Stimulated activated naive CD8-positive, alpha-beta T cell treated with anti-CD3 and anti-CD28 coated beads, Interleukin-15, Interleukin-2, amounts not matched to agents 100 ng/mL and 50 ng/mL, for 24 hours (primary cell): ENCODE data around the gene PELI3.
"Not testable (repeated sequence)": the region's sequence is repeated elsewhere in the genome, so short reads cannot be mapped to it uniquely, and the experiment has no call there.

Experiments
- H3K27ac Mint-ChIP-seq: one replicate; pipeline ENCODE4 v1.8.0; 2021; ENCODE audit warnings: mild to moderate bottlenecking, mixed read lengths
- H3K27me3 Mint-ChIP-seq: one replicate; pipeline ENCODE4 v1.8.0; 2021; ENCODE audit warnings: mixed read lengths
- H3K36me3 Mint-ChIP-seq: one replicate; pipeline ENCODE4 v1.8.0; 2021; ENCODE audit warnings: low read depth, mixed read lengths
- H3K4me1 Mint-ChIP-seq: one replicate; pipeline ENCODE4 v1.8.0; 2021; ENCODE audit warnings: low read depth, mixed read lengths
- H3K4me3 Mint-ChIP-seq: one replicate; pipeline ENCODE4 v1.8.0; 2021; ENCODE audit warnings: mild to moderate bottlenecking, mixed read lengths
- H3K9me3 Mint-ChIP-seq: one replicate; pipeline ENCODE4 v1.8.0; 2021; ENCODE audit warnings: mixed read lengths

Gene PELI3

DNA sequence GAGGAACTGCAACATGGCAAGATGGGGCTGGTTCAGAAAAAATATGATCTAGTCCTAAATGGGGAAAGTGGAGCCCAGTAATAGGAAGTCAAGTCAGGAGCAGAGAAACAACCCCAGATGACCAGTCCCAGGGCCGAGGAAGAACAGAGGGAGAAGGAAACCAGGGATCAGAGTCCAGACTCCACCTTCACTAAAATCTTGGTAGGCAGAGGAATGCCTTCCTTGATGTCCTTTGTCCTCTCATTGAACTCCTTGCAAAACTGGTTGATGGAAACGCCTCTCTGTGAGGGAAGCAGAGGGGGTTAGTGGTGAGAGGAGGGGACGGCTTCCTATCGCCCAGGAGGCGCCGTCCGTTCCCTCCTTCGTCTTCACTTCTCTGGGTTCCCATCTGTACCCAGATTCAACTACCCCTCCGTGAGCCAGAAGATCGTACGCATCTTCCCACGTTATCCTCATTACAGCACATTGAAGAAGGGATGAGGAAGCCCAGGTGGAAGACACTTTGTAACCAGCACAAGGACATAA lies 28.7 kb upstream of the PELI3 start:
- Mint-ChIP-seq H3K36me3 (peaks cover 23% of the 10 kb centered on the region), H3K27me3 (no peaks in the 10 kb centered on the region), H3K4me1 (peaks cover 20% of the 10 kb centered on the region), H3K27ac (peak overlapping the region; percentile 98), H3K4me3 (peak overlapping the region; percentile 98), H3K9me3 (peaks cover 3% of the 10 kb centered on the region)

DNA sequence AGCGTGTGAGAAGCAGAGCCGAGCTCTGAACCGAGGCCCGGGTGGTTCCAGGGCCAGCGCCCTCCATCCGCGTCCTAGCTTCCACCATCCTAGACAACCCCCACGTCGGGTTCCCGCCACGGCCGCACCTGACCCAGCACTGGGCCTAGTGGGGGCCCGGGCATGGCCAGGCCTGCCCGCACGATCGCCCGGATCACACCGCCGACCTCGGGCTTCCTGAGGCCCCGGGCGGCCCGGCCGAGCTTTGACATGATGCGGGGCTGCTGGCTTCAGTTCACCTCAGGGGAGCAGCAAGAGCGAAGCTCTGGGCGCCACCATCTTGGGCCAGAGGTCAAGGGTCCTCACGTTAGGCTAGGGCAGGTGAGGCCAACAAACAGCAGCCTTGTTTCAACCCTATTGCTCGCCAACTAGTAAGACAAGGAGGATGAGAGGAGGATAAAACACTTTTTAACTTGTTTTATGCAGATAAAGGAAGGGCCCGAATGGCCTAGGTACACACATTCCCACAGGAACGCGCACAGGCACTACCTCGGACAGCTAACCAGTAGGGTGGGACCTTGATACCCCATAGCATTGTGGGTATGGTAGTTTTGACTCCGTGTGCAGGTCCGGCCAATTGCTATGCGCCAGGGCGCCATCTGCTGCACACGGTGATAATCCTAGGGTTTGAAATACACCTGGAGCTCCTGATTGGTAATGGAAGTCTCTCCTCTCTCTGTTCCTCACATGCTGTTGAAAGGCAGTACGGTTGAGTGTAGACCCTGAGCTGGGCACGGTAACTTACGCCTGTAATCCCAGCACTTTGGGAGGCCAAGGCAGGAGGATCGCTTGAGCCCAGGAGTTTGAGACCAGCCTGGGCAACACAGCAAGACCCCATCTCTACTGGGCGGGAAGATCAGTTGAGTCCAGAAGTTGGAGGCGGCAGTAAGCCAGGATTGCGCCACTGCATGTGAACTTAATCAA lies 27.9 kb upstream of the PELI3 start, which contains the start of gene MRPL11:
Gene MRPL11 (minus strand): TSS at position 345 of the 963 bp plus-strand sequence. CDS start 94 bp downstream, at position 251.
- Mint-ChIP-seq H3K4me3 (peak within 1 kb of the TSS; percentile 98), H3K27ac (peak within 1 kb of the TSS; percentile 98), H3K36me3 (peaks cover 26% of the 10 kb centered on the region), H3K9me3 (peaks cover 11% of the 10 kb centered on the region), H3K27me3 (peaks cover 3% of the 10 kb centered on the region), H3K4me1 (peaks cover 20% of the 10 kb centered on the region)

DNA sequence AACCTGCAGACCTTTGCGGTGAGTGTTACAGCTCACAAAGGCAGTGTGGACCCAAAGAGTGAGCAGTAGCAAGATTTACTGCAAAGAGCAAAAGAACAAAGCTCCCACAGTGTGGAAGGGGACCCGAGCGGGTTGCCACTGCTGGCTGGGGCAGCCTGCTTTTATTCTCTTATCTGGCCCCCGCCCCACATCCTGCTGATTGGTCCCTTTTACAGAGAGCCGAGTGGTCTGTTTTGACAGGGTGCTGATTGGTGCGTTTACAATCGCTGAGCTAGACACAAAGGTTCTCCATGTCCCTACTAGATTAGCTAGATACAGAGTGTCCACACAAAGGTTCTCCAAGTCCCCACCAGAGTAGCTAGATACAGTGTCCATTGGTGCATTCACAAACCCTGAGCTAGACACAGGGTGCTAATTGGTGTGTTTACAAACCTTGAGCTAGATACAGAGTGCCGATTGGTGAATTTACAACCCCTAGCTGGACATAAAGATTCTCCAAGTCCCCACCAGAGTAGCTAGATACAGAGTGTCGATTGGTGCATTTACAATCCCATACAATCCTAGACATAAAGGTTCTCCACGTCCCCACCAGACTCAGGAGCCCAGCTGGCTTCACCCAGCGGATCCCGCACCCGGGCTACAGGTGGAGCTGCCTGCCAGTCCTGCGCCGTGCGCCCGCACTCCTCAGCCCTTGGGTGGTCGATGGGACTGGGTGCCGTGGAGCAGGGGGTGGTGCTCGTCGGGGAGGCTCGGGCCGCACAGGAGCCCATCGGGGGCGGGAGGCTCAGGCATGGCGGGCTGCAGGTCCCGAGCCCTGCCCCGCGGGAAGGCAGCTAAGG lies 26.4 kb upstream of the PELI3 start:
- H3K27me3 Mint-ChIP-seq, H3K4me3 Mint-ChIP-seq, H3K27ac Mint-ChIP-seq: not testable (repeated sequence)
- Mint-ChIP-seq H3K4me1 (peaks cover 20% of the 10 kb centered on the region), H3K36me3 (peaks cover 20% of the 10 kb centered on the region), H3K9me3 (peaks cover 12% of the 10 kb centered on the region)

DNA sequence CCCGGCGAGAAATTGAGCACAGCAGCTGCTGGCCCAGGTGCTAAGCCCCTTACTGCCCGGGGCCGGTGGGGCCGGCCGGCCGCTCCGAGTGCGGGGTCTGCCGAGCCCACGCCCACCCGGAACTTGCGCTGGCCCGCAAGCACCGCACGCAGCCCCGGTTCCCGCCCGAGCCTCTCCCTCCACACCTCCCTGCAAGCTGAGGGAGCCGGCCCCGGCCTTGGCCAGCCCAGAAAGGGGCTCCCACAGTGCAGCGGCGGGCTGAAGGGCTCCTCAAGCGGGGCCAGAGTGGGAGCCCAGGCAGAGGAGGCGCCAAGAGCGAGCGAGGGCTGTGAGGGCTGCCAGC lies 25.8 kb upstream of the PELI3 start:
- H3K27ac Mint-ChIP-seq, H3K4me3 Mint-ChIP-seq, H3K27me3 Mint-ChIP-seq: not testable (repeated sequence)
- peaks cover 12% of the 10 kb centered on the region for H3K9me3 Mint-ChIP-seq
- peaks cover 20% of the 10 kb centered on the region for H3K4me1 Mint-ChIP-seq
- peaks cover 17% of the 10 kb centered on the region for H3K36me3 Mint-ChIP-seq

DNA sequence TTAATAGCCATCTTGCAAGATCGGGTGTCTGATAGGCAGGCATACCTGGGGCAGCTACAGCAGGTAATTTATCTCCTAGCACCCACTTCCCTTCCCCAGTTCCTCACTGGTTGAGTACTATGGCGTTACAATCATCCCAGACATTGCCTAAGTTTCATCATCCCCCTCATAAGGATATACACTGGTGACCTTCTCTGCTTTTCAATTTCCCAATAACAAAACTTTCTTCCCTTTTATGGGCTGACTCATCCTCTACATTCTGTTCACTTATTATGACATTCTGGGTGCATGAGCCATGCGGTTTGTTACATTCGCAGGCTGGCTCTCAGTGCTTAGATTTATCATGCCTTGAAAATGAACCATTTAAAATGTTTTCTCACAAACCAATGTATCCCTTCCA lies 23.1 kb upstream of the PELI3 start:
- H3K4me3 Mint-ChIP-seq: no peak overlapping the region

DNA sequence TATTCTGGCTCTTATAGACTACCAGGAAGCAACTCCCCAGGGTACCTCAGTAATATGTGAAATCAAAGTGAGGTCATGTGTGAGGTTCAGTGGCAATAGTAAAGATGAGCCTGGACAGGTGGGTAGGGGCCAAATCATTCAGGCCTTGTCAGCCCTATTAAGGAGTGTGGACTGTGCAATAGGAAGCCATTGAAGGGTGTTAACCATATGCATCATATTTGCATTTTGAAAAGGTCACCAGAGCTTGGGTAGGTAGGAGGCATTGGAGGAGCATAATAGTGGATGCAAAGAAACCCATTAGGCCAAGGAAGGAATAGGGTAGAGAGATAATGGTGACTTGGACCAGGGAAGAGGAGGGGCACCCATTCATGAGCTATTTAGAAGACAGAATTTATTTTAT lies 19.7 kb upstream of the PELI3 start:
- H3K4me1 Mint-ChIP-seq: peaks cover 6% of the 10 kb centered on the region
- H3K36me3 Mint-ChIP-seq: peaks cover 6% of the 10 kb centered on the region
- H3K27me3 Mint-ChIP-seq: peaks cover 3% of the 10 kb centered on the region
- H3K27ac Mint-ChIP-seq: no peak overlapping the region
- H3K9me3 Mint-ChIP-seq: peaks cover 12% of the 10 kb centered on the region
- H3K4me3 Mint-ChIP-seq: no peak overlapping the region

More for the DNA sequence above, 23.1 kb upstream of the PELI3 start:
- Mint-ChIP-seq H3K27ac (no peak overlapping the region), H3K36me3 (peaks cover 6% of the 10 kb centered on the region), H3K9me3 (peaks cover 12% of the 10 kb centered on the region), H3K4me1 (peaks cover 8% of the 10 kb centered on the region), H3K27me3 (peaks cover 3% of the 10 kb centered on the region)

DNA sequence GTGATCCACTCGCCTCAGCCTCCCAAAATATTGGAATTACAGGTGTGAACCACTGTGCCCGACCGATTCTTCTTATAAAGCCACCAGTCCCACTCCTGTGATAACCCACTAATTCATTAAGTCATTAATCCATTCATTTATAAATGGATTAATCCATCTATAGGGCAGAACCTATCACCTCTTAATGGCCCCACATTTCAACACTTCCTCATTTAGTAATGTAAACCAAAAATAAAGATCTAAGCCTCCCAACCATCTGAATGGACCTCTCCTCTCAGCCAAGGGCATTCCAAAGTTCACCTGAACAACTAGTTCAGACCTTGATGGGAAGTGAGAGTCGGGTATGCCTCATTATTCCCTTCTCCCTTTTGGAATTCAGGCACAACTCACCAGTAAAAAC lies 18.2 kb upstream of the PELI3 start:
- Mint-ChIP-seq H3K4me1 (peaks cover 6% of the 10 kb centered on the region), H3K27ac (no peak overlapping the region), H3K27me3 (peaks cover 4% of the 10 kb centered on the region), H3K36me3 (no peaks in the 10 kb centered on the region), H3K4me3 (no peak overlapping the region), H3K9me3 (peaks cover 4% of the 10 kb centered on the region)

DNA sequence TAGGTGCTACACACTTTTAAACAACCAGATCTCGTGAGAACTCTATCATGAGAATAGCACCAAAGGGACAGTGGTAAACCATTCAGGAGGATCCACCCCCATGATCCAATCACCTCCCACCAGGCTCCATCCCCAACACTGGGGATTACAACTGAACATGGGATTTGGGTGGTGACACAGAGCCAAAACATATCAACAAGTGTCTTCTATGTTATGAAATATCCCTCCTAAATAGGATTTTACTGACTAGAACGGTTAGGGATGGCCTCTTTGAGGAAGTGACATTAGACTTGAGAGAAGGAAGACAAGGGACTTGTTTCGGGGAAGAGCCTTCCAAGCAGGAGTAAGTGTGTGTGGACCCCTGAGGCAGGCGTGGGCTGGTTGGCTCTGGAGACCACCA lies 16.1 kb upstream of the PELI3 start:
- peaks cover 4% of the 10 kb centered on the region for H3K27me3 Mint-ChIP-seq
- H3K4me3 Mint-ChIP-seq: no peak overlapping the region
- H3K27ac Mint-ChIP-seq: no peak overlapping the region
- no peaks in the 10 kb centered on the region for H3K9me3 Mint-ChIP-seq
- no peaks in the 10 kb centered on the region for H3K36me3 Mint-ChIP-seq
- H3K4me1 Mint-ChIP-seq: peaks cover 24% of the 10 kb centered on the region

DNA sequence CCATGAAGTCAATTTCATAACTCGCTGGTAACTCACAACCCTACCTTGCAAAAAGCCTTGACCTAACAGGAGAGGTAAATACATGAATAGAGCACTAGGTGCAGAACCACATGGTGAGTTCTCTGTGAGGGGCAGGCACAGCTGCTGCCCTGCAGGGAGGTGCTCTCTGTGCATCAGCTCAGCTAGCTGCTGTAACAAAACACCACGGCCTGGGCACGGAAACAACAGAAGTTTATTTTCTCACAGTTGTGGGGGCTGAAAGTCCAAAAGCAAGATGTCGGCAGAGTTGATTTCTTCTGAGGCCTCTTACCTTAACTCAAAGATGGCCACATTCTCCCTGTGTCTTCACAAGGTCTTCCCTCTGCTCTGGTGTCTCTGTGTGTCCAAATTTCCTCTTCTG lies 15.0 kb upstream of the PELI3 start:
- H3K4me3 Mint-ChIP-seq: no peak overlapping the region
- H3K27ac Mint-ChIP-seq: no peak overlapping the region
- no peaks in the 10 kb centered on the region for H3K36me3 Mint-ChIP-seq
- no peaks in the 10 kb centered on the region for H3K9me3 Mint-ChIP-seq
- H3K27me3 Mint-ChIP-seq: peaks cover 4% of the 10 kb centered on the region
- peaks cover 24% of the 10 kb centered on the region for H3K4me1 Mint-ChIP-seq

DNA sequence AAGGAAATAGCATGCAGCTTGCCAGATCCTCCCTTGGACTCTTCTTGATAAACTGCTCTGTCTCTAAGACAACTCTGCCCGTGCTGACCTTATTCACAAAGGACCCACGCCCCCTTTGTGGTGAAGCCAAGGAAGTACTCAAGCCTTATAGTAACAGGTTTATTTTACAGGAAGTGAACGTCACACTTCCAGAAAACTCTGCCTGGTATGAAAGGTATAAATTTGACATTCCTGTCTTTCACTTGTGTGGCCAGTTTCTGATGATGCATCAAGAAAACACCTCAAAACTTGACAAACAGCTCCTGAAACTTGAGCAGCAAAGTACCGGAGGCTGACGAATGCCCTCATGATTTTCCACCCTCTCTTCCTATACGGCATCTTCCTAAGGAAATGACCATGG lies 12.5 kb upstream of the PELI3 start:
- no peak overlapping the region for H3K4me3 Mint-ChIP-seq
- peaks cover 36% of the 10 kb centered on the region for H3K4me1 Mint-ChIP-seq
- no peaks in the 10 kb centered on the region for H3K36me3 Mint-ChIP-seq
- peak overlapping the region; percentile 15 for H3K27ac Mint-ChIP-seq
- H3K9me3 Mint-ChIP-seq: no peaks in the 10 kb centered on the region
- peaks cover 4% of the 10 kb centered on the region for H3K27me3 Mint-ChIP-seq

DNA sequence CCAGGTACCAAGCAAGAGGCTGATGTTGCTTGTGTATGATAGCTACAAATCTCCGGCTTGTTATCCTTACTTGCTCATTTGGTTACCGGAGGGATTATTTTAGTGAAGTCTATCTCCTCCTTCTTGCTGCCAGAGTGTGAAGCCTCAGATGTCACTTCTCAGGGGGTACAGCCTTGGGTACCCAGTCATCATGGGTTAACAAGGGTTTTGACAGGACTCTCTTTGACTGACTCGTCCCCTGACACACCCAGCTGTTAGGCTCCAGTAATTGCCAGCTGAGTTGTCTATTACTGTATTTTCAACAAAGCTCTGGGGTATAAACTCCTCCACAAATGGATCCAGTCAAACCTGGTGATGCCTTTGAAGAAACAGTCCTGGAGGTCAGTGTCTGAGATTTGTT lies 11.9 kb upstream of the PELI3 start:
- Mint-ChIP-seq H3K36me3 (no peaks in the 10 kb centered on the region), H3K9me3 (no peaks in the 10 kb centered on the region), H3K4me3 (no peak overlapping the region), H3K4me1 (peaks cover 42% of the 10 kb centered on the region), H3K27ac (peak overlapping the region; percentile 67), H3K27me3 (peaks cover 4% of the 10 kb centered on the region)

DNA sequence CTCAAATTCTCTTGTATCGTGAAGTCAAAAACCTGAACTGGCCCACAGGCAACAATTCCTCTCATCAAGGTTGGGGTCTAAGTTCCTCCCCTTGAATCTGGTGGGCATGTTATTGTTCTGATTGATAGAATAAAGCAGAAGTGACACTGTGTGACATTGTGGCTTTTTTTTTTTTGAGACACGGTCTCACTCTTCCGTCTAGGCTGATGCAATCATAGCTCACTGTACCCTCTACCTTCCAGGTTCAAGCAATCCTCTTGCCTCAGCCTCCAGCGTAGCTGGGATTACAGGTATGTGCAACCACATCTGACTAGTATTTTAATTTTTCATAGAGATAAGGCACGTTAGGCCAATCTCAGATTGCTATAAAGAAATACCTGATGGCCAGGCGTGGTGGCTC lies 8.9 kb upstream of the PELI3 start:
- H3K4me1 Mint-ChIP-seq: peaks cover 46% of the 10 kb centered on the region
- H3K9me3 Mint-ChIP-seq: peaks cover 8% of the 10 kb centered on the region
- no peak overlapping the region for H3K4me3 Mint-ChIP-seq
- peaks cover 4% of the 10 kb centered on the region for H3K36me3 Mint-ChIP-seq
- peak overlapping the region; percentile 68 for H3K27ac Mint-ChIP-seq
- no peaks in the 10 kb centered on the region for H3K27me3 Mint-ChIP-seq

DNA sequence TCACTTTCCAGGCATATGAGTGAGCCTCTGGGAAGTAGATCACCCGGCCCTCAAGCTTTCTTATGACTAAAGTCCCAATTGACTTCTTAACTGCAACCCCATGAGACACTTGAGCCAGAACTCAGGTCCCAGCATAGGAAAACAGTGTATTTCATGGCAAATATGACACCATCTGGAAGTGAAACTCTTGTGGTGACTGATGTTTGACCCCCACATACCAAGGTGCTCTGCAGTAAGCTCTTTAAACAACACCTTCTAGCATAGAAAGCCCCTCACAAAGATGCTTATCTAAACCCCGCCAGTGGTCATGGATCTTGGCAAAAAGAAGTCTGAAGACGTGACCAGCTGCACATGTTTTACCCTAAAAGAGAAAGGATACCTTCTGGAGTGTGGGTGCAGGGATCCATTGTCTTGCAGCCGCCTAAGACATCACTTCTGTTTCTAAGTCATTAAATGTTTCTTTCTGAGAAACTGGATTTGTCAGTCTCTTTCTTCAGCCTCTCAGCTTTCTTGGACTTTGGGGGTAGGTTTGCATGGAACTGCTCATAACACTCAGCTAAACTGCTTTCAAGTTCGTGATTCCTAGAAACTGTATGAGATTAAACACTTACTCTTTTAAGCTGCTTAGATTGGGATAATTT lies 7.4 kb upstream of the PELI3 start:
- Mint-ChIP-seq H3K9me3 (peaks cover 9% of the 10 kb centered on the region), H3K27ac (peak overlapping the region; percentile 78), H3K4me3 (peak overlapping the region; percentile 15), H3K4me1 (peaks cover 47% of the 10 kb centered on the region), H3K36me3 (peaks cover 4% of the 10 kb centered on the region), H3K27me3 (no peaks in the 10 kb centered on the region)

DNA sequence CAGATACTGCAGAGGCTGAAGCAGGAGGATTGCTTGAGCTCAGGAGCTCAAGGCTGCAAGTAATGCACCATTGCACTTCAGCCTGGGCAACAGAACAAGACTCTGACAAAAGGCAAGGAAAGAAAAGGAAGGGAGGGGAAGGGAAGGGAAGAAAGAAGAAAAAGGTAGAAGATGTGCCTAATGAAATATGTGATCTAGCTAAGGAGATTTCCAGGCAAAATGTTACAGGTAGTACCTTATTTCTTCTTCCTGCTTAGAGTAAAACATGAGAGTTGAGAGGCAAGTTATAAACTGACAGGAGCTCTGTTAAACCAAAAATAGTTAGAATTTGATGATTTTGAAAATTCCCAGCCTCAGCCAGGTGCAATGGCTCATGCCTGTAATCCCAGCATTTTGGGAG lies 4.7 kb upstream of the PELI3 start:
- Mint-ChIP-seq H3K4me3 (no peak overlapping the region), H3K9me3 (peaks cover 9% of the 10 kb centered on the region), H3K4me1 (peaks cover 49% of the 10 kb centered on the region), H3K27me3 (no peaks in the 10 kb centered on the region), H3K27ac (no peak overlapping the region), H3K36me3 (peaks cover 4% of the 10 kb centered on the region)
